CD4-positive, alpha-beta T cell treated with Interleukin-4 for 4 hours (primary cell): ENCODE data around the gene LONP1.
A peak's percentile ranks its signal among the peaks of the same experiment; 100 is the strongest.
"Not testable (repeated sequence)": the region's sequence is repeated elsewhere in the genome, so short reads cannot be mapped to it uniquely, and the experiment has no call there.

Experiments
- DNase-seq: peaks from one replicate; pipeline ENCODE4 v3.0.0-alpha.2; 2020

The LONP1 gene, protein sequence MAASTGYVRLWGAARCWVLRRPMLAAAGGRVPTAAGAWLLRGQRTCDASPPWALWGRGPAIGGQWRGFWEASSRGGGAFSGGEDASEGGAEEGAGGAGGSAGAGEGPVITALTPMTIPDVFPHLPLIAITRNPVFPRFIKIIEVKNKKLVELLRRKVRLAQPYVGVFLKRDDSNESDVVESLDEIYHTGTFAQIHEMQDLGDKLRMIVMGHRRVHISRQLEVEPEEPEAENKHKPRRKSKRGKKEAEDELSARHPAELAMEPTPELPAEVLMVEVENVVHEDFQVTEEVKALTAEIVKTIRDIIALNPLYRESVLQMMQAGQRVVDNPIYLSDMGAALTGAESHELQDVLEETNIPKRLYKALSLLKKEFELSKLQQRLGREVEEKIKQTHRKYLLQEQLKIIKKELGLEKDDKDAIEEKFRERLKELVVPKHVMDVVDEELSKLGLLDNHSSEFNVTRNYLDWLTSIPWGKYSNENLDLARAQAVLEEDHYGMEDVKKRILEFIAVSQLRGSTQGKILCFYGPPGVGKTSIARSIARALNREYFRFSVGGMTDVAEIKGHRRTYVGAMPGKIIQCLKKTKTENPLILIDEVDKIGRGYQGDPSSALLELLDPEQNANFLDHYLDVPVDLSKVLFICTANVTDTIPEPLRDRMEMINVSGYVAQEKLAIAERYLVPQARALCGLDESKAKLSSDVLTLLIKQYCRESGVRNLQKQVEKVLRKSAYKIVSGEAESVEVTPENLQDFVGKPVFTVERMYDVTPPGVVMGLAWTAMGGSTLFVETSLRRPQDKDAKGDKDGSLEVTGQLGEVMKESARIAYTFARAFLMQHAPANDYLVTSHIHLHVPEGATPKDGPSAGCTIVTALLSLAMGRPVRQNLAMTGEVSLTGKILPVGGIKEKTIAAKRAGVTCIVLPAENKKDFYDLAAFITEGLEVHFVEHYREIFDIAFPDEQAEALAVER

DNA sequence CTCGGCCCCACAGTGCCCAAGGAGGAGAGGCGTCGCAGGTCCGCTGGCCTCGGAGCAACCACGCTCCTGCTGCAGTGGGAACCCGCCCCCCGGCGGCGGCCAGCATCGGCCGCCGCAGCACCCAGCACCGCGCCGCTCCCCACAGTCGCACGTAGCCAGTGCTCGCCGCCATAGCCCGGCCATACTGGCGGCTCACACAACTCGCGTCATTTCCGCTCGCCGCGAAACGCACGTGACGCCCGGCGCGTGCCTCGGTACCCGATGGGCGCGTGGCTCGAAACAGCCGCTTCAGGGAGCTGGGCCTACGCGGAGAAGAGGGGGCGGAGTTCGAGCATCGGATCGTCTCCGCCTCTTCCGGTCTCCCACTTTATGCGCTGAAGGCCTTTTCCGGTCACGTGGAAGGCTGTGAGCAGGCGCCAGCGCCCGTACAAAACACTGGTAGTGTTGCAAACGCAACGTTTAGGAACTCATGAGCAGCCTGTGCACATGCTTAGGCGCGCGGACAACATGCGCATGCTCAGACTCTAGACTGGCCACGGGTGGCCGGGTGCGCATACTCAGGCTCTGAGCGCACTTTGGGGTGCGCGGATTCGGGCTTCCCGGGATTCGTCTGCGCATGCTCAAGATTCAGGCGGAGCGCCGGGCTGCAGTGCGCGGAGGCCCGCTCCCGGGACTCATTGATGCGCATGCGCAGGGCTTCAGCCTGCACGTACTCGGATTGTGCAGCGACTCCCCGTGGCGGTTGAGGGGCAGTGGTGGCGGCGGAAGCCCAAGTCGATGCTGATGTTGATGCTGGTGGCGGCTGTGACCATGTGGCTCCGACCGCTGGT, at the start of gene LONP1, which contains the start of gene CATSPERD:
Gene LONP1, minus strand, starts transcription at position 186 of the 830 bp plus-strand sequence. Its CDS starts 14 bp downstream, at position 172.
Gene CATSPERD, plus strand, starts transcription at position 677 of the 830 bp plus-strand sequence. Its CDS starts 101 bp downstream, at position 778.
- DNase-seq: peak; percentile 98

DNA sequence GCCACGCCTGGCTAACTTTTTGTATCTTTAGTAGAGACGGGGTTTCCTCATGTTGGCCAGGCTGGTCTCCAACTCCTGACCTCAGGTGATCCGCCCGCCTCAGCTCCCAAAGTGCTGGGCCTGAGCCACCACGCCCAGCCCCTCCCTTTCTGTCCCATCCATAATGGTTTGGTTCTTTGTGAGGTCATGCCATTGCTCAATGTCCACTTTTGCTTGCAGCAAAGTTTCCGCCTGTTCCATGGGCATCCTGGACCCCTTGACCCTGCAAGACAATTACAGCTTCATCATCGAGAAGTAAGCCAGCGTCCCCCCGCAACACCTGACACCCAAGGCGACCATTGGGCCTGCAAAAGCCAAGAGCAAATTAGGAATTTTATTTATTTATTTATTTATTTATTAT, 48.0 kb upstream of the LONP1 start:
- DNase-seq: no peak

- no peak for DNase-seq
Observed at GRCh38 chr19:5765220-5765619, 45.3 kb upstream of the LONP1 start.

DNA sequence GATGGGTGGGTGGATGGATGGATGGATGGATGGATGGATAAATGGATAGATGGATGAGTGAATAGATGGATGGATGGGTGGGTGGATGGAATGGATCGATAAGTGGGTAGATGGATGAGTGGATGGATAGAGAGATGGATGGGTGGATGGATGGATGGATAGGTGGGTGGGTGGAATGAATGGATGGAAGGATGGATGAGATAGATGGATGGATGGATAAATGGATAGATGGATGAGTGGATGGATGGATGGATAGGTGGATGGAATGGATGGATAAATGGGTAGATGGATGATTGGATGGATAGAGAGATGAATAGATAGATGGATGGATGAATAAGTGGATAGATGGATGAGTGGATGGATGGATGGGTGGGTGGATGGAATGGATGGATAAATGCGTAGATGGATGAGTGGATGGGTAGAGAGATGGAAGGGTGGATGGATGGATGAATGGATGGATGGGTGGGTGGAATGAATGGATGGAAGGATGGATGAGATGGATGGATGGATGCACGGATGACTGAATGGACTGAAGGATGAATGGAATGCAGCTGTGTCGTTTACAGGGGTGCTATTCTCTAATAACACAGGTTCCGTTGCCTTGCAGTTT, 42.8 kb upstream of the LONP1 start:
- no peak for DNase-seq

DNA sequence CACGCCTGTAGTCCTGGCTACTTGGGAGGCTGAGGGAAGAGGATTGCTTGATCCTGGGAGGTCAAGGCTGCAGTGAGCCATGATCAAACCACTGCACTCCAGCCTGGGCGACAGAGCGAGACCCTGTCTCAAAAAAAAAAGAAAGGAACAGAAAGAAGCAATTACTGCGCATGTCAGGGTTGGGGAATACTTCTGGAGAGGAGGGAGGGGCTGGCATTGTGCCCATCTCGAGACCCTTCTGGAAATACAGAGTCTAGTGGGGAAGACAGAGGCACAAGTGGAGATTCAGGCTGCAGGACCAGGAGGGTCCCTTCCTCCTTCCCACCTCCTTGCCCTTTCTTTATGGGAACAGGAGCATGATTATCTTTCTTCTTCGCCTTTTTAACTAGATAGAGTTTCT, 33.8 kb upstream of the LONP1 start:
- no peak for DNase-seq

DNA sequence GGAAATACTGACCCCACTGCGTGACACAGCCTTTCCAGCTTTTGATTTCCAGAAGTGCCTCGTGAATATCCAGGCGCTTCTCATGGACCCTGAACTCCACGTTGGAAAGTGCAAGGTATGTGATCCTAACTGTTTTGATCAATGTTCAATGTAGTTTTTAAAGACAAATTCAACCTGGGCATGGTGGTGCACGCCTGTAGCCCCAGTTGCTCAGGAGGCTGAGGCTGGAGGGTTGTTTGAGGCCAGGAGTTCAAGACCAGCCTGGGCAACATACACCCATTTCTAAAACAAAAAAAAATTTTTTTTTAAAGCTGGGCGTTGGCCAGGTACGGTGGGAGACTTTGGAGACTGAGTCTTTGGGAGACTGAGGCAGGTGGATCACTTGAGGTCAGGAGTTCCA, 31.8 kb upstream of the LONP1 start:
- DNase-seq: no peak

GRCh38 chr19:5749505-5749904, 29.6 kb upstream of the LONP1 start:
- DNase-seq: no peak

DNA sequence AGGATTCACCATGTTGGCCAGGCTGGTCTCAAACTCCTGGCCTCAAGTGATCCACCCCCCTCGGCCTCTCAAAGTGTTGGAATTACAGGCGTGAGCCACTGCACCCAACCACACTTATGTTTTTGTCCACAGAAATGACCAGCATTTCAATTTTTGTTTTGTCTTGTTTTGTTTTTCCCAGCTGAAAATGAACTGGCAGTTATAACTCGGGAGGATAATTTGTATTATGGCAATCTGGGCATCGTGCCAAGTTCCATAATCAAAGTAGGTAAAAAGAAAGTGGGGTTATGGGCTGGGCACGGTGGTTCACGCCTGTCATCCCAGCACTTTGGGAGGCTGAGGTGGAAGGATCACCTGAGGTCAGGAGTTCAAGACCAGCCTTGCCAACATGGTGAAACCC, 29.0 kb upstream of the LONP1 start:
- DNase-seq: not testable (repeated sequence)

GRCh38 chr19:5744999-5745398, 25.1 kb upstream of the LONP1 start:
- not testable (repeated sequence) for DNase-seq

DNA sequence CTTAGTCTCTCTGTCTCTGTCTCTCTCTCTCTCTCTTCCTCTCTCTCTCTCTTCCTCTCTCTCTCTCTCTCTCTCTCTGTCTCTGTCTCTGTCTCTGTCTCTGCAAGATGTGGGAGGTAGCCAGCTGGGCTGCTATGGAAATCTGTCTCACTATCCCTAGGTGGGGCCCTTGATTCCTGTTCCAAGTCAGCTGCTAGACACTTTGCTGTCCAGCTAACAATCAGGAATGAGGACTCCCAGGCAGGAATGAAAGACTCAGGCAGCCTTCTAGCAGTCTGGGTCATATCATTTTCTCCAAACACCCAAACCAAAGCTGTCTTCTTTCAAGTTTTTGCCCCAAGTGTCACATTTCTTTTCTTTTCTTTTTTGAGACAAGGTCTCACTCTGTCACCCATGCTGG, 23.7 kb upstream of the LONP1 start:
- no peak for DNase-seq

DNA sequence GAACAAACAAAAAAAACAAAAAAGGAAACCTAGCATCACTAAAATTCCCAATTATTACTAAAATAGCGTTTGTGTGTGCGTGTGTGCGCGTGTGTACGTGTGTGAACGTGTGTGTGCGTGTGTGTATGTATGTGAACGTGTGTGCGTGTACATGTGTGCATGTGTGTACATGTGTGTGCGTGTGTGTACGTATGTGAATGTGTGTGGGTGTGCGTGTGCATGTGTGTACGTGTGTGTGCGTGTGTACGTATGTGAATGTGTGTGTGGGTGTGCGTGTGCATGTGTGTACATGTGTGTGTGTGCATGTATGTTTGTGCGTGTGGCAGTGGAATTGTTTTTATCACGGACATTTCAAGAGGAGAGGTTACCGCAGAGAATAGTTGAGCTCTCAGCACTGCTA, 22.1 kb upstream of the LONP1 start:
- DNase-seq: no peak

- no peak for DNase-seq
Observed at GRCh38 chr19:5738423-5738822, 18.5 kb upstream of the LONP1 start.

DNA sequence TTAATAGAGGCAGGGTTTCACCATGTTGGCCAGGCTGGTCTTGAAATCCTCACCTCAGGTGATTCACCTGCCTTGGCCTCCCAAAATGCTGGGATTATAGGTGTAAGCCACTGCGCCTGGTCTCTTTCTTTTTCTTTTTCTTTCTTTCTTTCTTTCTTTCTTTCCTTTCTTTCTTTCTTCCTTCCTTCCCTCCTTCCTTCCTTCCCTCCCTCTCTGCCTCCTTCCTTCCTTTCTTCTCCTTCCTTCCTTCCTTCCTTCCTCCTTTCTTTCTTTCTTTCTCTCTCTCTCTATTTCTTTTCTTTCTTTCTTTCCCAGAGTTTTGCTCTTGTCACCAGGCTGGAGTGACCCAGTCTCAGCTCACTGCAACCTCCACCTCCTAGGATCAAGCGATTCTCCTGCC, 13.2 kb upstream of the LONP1 start:
- not testable (repeated sequence) for DNase-seq

DNA sequence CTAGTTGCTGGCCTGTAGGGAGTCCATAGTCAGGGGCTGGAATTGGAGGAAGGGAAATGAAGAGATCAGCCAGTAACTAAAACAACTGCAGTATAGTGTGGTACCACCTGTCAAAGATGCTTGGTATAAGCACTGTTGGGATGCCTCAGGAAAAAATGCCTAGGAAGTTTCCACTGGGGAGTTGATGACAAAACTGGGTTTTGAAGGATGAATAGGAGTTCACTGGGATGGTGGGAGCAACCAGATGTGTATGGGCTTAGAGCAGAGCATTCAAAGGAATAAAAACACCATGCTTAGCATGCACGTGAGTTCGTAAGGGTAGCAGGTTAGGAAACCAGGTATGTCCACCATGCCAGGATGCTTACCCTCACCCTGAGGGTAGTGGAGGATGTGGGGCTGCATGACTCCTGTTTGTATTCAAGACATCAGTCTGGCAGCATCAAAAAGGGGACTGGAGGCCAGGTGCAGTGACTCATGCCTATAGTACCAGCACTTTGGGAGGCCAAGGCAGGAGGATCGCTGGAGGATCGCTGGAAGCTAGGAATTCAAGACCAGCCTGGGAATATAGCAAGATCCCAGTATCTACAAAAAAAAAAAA, 7.6 kb upstream of the LONP1 start:
- no peak for DNase-seq

DNA sequence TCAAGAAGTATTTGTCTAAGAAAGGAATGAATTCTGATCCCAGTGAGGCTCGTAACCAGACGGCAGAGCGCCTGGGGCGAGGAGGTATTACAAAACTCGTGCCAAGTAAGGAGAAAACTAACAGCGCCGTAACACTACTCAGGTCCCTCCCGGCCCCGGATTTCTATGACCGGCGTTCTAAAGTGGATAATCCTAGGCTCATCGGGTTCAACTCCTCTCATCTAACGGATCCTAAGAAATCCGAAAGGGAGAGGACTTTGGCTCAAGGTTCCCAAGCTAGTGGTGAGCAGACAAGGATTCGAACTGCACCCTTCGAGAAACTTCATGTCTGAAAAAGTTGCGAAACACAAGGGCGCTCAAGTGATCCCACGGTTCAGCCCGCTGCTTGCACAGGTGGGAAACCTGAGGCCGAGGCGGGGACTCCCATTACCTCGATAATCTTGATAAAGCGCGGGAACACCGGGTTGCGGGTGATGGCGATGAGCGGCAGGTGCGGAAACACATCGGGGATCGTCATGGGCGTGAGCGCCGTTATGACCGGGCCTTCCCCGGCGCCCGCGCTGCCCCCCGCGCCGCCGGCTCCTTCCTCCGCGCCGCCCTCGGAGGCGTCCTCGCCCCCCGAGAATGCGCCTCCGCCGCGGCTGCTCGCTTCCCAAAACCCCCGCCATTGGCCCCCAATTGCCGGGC, 529 bp downstream of the LONP1 start:
- DNase-seq: no peak

- no peak for DNase-seq
Observed at GRCh38 chr19:5718579-5719273, 1.2 kb downstream of the LONP1 start.

- DNase-seq: no peak
Observed at GRCh38 chr19:5718037-5718578, 1.8 kb downstream of the LONP1 start.

DNA sequence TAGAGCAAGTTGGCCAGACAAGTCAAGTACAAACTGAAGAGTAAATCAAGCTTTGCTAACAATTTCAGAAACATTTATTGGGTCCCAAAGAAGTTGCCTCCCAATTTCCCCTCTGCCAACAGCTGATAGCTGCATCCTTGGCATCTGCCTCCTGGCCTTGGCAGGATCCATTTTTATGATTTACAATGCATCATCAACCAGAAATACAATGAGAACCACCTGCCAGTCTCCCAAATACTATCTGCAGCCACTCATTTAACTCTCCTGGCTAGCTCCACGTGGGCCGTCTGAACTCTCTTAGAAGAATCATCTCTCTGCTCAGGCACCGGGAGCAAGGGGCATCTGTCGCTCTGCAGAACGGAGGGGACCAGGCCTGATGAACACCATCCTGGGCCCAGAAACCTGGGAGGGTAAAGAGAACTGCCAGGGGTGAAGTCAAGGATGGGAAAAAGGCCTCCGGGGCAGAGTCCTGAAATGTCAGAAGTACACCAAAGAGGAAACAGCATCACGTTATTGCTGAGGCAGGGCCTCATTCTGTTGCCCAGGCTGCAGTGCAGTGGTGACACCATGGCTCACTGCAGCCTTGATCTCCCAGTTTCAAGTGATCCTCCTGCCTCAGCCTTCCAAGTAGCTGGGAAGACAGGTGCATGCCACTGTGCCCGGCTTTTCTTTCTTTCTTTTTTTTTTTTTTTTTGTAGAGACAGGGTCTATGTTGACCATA, 2.6 kb downstream of the LONP1 start:
- DNase-seq: no peak

GRCh38 chr19:5714816-5715215, 5.1 kb downstream of the LONP1 start:
- no peak for DNase-seq

DNA sequence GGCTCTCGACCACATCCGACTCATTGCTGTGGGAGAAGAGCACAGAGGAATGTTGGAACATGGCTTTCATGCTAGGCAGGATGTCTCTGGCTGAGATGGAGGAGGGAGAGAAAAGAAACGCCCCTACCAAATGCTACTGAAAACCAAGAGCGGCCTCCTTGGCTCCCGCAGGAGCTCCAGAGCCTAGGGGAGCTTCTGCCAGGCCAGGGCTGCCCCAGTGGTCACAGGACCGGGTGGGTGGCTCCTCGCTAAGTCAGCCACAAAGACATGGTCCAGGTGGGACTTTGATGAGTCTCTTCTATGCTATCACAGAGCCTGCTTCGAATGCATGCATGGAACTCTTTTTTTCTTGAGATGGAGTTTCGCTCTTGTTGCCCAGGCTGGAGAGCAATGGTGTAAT, 6.7 kb downstream of the LONP1 start:
- no peak for DNase-seq
